Ammon's horn (tissue), 1 donor: ENCODE results near the gene ILK.

ENCODE experiments used
- DNase-seq: peaks from one replicate; pipeline ENCODE4 v3.0.0-alpha.2; 2016; ENCODE audit warnings: low spot score

Gene ILK

DNA sequence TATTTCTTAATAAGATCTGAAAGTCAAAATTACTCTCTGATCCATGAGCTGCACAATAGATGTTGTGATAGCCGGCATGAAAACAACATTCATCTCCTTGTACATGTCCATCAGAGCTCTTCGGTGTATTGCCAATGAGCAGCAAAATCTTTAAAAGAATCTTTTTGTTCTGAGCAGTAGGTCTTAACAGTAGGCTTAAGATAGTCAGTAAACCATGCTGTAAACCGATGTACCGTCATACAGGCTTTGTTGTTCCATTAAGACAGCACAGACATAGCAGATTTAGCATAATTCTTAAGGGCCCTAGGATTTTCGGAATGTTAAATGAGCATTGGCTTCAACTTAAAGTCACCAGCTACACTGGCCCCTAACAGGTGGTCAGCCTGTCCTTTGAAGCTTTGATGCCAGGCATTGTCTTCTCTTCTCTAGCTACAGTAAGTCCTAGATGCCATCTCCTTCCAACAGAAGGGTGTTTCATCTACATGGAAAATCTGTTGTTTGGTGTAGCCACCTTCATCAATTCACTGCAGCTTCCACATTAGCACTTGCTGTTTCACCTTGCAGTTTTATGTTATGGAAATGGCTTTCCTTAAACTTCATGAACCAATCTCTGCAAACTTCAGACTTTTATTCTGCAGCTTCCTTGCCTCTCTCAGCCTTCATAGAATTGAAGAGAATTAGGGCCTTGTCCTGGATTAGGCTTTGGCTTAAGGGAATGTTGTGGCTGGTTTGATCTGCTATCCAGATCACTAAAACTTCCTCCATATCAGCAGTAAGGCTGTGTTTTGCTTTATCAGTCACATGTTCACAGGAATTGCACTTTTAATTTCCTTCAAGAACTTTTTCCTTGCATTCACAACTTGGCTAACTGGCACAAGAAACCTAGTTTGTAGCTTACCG is 28.5 kb upstream of the ILK start:
- no peak for DNase-seq

DNA sequence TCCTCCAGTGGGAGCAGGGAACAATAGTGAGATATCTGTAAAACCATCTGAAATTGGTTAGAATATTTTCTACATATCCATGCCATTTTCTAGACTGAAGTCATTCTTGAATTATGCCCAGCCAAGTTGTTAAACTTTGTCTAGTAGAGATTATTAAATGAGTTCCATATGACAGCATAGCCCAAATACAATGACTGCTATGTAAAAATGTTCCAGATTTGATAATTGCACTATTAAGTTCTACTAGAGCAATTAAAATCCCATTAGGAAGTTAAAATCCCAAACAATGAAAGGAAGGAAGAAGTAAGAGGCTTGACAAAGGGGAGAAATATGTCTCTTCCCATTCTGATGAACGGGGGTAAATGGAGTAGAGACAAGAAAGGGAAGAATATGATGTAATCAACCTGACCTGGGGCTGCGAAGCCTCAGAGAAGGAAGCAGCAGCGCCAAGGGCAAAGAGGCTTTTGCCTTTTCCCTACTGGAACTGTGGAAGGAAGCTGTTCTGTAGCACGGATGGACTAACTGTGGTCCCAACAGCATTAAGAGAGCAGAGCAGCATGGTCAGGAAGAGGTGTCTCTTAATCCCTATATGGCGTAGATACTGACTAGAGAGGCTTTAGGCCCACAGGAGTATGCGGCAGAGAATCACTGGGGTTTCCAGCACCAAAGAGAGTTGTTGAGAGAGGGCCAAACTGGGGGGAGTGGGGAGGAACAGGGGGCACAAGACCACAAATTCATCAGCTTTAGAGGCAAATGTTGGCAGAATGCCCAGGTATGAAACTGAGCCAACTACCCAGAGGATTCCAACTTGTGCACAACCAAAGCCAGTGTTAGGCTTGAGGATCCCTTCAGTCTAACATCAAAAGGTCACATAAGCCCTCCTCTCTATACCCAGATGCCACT is 26.9 kb upstream of the ILK start:
- peak; percentile 95 for DNase-seq

DNA sequence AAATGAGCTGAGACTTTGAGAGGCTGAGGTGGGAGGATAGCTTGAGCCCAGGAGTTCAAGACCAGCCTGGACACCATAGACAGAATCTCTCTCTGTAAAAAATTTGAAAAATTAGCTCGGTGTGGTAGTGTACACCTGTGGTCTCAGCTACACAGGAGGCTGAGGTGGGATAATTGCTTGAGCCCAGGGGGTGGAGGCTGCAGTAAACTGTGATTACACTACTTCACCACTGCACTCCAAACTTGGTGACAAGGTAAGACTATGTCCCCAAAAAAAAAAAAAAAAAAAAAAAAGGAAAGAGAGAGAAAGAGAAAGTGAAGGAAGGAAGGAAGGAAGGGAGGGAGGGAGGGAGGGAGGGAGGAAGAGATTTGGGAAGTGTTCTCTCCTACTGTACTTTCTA is 25.4 kb upstream of the ILK start:
- no peak for DNase-seq

DNA sequence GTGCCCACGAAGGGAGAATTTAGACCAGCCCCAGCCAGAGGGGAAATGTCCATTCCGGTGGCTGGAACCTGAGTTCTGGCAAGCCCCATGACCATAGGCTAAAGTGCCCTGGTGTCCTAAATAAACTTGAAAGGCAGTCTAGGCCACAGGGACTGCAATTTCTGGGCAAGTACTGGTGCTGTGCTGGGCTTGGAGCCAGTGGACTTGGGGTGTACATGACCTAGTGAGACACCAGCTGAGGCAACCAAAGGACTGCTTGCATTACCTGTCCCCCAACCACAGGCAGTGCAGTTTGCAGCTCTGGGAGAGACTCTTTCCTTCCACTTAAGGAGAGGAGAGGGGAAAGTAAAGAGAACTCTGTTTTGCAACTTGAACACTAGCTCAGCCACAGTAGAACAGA is 23.9 kb upstream of the ILK start:
- DNase-seq, result no peak

DNA sequence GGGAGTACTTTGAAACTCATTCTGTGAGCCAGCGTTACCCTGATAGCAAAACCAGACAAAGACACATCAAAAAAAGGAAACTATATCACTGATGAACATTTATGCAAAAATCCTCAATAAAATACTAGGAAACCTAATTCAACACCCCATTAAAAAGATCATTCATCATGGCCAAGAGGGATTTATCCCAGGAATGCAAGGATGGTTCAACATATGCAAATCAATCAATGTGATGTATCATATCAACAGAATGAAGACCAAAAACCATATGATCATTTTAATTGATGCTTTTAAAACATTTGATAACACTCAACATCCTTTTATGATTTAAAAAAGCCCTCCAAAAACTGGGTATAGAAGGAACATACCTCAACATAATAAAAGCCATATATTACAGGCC is 20.0 kb upstream of the ILK start:
- no peak for DNase-seq

DNA sequence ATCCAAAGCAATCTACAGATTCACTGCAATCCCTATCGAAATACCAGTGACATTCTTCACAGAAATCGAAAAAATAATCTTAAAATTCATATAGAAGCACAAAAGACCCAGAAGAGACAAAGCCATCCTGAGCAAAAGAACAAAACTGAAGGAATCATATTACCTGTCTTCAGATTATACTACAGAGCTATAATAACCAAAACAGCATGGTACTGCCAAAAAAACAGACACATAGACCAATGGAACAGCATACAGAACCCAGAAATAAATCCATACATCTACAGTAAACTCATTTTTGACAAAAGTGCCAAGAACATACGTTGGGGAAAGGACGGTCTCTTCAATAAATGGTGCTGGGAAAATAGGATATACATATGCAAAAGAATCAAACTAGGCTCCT is 19.0 kb upstream of the ILK start:
- no peak for DNase-seq

DNA sequence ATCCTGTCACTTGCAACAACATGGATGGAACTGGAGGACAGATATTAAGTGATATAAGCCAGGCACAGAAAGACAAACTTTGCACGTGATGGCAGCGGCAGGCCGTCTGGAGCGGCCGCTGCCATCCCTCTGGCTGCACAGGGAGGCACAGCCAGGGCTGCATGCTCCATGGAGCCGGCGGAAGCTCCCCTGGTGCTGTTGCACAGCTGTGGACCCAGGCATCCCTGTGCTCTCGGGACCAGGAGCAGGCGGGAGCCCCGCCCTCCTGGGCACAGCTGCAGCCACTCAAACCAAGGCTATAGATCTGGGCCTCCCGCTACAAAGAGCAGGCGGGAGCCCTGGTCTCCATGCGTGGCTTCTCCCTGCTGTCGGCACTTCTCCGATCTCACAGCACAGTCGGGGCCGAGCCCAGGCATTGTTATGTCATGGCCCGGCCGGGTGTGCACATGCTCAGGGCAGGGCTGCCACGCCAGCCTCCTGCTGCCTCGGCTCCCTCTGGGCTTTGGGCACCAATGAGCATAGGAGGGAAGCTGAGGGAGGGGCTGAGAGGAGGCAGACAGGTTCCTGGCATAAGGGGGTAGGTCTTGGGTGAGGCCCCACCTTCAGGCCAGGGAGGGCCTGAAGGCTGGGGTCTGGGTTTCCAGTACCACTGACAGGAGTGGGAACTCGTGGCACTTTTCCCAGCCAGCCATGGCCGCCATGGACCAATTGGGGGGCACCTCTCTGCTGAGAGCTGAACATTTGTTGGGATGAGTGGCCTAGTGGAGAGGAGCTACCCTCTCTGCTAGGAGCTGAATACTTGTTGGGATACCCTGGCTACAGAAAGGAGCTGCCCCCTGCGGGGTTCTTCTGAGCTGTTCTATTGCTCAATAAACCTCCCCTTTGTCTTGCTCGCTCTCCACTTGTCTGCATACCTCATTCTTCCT is 16.9 kb upstream of the ILK start:
- peak; percentile 47 for DNase-seq

DNA sequence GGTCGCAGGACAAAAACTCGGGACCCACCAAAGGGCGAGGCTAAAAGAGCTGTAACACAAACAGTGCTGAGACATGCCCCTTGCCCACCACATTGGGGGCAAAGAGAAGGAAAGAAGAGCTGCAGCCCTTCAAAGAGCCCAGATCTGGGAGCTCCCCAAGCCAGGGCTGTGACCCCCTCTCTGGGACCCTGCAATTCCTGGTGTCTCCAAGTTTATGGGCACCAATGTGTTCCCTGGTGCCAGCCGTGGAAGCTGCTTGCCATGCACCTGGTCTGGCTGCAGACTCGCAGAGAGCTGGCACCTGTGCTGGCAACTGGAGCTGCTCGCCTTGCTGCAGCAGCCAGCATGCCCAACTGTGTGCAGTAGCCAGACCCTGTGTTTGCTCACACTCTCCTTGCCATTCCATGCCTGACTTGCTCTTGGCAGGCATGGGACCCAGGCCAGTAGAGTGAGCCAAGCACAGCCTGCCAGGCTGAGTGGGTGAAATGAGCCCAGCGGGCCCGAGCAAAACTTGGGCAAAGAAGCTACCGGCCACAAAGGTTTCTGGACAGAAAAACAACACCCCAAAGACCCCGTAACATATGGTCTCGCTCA is 16.1 kb upstream of the ILK start:
- DNase-seq, result peak; percentile 72

DNA sequence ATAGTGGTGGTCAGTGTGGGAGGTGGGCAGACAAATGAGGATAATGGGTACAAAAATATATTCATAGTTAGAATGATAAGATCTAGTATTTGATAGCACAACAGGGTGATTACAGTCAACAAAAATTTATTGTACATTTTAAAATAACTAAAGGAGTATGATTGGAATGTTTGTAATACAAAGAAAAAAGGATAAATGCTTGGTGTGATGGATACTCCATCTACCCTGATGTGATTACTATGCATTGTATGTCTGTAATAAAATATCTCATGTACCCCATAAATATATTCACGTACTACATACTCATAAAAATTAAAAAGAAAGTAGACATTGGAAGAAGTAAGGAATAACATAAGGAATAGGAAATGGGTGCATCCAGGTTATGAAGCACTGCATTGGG is 15.6 kb upstream of the ILK start:
- no peak for DNase-seq

DNA sequence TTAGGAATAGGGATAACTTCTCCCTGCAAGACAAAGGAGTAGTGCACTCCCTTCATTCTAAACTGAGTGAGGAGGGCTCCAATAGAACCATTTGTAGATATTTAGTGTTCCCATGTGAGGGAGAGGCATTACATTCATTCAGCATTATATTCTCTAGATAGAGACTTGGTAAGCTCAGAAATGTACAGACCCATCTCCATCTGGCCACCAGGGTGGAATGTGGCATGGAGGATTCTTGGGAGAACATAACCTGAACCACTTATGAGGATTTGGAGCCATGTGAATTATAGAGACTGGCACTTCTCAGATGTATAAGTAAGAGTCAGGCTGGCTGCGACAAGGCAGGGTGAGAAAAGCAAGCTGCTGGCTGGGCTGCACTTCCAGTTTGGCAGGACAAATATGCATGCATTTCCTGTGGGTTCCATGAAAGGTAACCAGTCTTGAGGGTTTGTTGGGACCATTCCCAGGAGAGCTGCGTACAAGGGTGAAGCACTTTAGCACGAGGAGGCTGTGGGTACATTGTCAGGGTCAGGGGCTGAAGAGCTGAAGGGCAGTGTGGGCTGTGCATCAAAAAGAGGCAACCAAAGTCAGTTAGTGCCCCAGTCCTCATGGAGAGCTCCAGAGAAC is 9.3 kb upstream of the ILK start:
- DNase-seq, result no peak

DNA sequence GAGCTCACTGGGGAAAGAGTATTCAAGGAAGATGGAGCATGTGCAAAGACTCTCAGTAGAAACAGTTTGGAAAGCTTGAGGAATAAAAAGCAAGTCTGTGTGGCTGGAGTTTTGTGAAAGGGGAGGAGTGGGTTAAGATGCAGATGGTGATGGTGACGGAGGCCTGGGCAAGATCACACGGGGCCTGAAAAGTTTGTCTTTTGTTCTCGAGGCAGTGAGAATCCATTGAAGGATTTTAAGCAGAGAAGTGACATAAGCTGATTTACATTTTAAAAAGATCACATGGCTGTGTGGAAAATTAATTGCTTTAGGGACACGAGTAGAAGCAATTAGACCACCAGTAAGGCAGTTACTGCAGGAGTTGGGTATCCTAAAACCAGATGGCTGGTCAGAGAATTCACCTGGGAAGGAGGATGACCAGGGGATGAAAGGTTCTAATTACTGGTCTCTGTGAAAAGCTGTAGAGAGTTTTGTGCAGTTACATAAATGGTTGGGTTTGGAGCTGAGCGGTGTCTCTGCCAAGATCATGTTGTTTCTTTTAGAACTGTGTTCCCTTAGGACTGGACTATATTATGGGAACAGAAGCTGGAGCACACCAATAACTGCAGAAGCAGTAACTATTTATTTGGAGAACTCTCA is 7.2 kb upstream of the ILK start:
- DNase-seq, result peak; percentile 69

DNA sequence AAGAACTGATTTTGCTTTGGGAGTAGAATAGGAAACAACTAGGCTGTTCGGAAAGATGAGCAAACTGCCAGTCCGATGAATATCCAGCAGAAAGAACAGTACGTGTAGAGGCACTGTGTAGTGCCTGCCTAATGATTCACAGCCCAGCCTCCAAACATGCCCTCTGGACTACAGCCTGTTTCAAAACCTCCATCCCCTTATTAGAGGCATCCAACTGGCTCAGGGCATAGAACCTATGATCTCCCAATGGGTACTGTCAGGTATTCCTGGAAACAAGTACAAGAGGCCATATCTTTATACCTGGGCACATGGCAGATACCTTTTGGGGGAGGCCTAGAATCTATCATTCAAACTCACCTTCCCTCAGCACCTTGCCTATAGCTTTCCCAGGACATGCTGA is 5.0 kb upstream of the ILK start:
- no peak for DNase-seq

DNA sequence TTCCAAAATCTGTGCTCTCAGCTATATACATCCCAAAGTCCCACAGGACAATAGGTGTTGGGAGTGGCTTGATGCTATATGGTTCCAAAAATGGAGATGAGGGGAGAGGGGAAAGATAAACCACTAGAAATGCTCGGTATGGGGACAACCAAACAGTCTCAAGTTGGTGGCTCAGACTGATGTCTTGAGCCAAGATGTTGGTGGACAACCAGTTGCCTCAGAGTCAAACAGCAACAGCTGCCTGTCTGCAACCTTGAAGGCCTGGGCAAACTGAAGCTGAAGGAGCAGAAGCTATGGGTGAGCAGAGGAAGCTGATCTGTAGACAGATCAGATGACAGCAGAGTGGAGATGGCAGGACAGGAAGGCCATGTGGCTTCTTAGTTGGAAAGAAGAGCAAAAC is 4.1 kb upstream of the ILK start:
- no peak for DNase-seq

DNA sequence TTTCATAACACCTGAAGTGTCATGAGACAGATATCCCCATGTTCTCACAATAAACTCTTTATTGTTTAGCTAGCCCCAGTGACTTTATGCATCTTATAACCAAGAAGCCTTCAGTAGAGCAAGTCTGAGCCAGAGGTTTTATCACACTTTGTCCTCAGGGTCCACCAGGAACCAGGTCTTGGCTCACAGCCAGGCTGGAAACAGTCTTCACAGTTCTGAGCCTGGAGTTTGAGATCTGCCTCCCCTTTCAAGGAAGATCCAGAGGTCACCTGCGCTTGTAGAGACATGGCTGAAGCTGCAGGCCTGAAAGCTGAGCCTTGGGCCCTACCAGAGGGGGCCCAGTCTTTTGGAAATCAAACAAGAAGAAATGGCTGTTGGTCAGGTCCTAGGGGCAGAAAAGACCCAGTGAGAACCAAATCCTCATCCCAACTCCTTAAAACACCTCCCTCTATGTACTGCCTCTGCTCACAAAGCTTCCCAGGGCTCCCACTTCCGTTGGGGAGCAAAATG is 3.6 kb upstream of the ILK start:
- no peak for DNase-seq

DNA sequence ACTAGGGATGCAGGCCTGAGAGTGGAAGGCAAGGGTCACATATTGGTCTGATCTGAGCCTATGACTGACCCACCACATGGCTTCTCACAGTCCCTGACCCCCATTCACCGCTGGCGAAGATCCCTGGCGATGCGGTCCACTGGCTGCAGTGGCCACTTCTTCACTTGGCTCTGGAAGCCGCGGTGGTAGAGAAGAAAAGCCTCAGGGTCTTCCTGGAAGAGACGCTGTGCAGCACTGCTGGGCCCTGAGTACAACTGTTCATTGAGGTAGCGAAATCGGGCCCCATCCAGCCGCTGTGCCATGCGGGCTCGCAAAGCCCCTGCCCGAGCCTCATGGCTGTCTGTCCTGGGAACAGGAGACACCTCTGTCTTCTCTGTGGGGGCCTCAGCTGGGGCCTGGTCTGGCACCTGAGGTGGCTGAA is 2.5 kb upstream of the ILK start:
- no peak for DNase-seq

DNA sequence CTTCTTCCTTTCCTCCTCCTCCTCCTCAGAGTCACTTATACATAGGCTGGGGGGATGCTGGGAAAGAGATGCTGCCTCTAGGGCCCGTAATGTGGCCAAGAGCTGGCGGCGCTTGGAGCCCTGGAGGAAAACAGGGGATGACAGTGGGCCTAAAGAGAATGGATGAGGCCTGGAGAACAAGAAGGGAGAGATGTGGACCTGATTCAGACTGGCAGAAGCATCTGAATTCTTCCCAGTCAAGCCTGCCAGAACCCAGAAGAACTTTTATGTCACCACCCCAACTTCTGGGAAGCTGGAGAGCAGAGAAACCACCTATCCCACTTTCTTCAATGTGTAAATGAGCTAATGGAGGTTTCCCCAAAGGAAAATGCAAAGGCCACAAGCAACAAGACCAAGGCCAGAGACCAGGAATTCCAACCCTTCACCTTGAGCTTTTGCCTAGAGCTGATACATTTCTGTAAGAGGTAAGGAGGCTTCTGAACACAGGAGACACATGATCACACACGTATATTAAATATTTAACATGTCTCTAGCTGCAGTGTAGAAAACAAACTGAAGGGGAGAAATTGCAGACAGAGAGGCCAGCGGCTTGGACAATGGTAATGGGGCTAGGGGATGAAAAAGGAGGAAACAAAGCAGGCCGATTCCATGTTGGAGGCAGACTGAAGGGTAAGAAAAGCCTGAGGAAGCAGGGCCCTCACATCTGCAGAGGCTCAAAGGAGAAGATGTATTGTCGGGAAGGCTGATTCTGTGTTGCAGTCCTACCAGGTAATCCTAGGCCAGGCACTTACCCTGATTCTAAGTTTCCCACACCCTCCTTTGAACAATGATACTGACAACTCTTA is 1.3 kb upstream of the ILK start:
- no peak for DNase-seq

DNA sequence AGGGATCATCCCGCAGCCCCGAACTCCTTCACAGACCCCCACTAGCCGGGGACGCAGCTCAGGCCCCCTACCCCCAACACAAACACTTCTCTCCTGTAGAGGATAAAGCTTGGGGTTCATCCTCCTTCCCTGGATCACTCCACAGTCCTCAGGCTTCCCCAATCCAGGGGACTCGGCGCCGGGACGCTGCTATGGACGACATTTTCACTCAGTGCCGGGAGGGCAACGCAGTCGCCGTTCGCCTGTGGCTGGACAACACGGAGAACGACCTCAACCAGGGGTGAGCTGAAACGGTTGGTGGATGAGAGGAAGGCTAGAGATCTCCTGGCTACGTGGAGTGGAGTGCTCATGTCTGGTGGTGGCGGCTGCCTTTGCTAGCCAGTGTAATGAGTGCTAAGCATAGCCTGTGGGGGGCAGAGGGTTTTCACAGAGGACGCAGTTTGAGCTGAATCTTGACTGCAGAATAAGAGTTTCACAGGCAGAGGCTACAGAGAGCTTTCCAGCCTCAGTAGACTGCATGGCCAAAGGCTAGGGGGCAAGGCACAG is 580 bp downstream of the ILK start:
- DNase-seq, result peak; percentile 84

DNA sequence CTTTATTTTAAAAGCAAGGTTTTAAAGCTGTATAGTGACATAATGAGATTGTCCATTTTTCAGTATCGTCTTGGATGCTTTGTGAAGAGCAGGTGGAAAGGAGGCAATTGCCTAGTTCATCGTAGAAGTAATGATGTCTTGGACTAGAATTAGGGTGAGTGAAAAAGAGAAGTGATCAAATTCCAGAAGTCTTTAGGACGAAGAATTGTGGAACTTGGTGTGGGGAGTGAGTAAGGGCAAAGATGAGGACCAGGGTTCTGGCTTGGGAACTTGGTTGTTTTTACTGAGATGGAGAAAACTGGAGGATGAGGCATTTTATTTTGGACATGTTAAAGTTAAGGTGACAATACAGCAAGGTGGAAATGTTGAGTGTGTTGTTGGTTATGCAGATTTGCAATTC is 1.2 kb downstream of the ILK start:
- no peak for DNase-seq
